HuH-7.5 (cell line): ENCODE measurements around the gene C1orf216.
"Not testable (repeated sequence)": the region's sequence is repeated elsewhere in the genome, so short reads cannot be mapped to it uniquely, and the experiment has no call there.

Experiments
- DNase-seq: peaks from one replicate; pipeline ENCODE4 v3.0.0; 2011; ENCODE audit warnings: low spot score

C1orf216 gene, protein sequence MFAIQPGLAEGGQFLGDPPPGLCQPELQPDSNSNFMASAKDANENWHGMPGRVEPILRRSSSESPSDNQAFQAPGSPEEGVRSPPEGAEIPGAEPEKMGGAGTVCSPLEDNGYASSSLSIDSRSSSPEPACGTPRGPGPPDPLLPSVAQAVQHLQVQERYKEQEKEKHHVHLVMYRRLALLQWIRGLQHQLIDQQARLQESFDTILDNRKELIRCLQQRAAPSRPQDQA

DNA sequence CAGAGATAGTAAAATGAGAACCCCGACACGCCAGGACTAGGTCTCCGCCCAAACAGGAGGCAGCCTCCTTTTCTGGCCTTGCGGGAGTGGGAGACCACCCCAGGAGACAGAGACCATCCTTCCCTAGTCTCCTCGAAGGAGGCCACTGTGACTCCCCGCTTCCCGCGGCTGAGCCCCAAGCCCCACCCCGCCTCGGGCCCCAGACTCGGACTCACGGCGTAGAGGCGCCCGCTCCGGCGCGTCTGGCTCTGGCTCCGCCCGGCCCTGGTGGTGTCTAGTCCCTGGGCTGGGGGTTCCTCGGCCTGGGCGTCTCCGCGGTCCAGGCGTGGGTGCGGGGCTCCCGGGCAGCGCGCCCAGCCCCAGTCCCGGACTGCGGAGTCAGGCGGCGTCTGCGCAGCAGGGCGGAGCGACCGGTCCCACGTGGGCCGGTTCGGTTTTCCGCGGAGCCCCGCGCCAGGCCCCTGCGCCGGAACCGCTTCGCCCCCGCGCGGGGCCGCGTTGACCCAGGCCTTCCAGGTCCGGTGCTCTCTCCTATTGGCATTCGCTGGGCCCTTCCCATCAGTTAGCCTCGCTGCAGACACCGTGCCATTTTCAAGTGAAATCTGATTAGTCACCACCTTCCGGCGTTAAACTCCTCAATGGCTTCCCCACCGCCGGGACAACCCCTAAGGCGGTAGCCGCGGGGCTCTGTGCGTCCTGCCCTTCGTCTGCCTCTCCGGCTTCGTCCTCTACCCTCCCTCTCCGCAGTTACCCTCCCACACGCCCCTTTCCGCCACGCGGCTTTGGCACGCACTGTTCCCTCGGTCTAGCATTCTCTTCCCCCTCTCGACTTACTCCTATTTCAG is at the start of gene C1orf216:
TSS of gene C1orf216 (minus strand) at position 393 of the 845 bp plus-strand sequence. CDS start 2,563 bp downstream, outside the sequence.
- peak; percentile 46 for DNase-seq

DNA sequence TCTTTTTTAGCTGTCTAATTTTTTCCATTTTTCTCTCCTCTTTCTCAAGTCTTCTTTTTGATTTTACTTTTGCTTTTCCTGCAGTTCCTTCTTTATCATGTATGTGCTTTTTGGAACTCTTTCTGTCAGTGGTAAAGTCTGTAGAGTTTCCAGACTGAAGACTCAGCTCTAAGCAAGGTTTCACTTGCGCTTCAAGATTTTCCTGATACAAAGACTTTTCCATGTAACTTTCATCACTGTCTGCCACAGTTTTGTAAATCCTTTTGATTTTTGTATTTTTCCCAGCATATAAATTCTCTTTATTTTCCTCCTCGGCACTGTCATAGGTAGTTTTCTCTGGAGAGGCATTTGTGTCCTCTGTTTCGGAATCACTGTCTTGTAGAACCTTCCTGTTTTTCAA is 45.6 kb upstream of the C1orf216 start:
- no peak for DNase-seq

DNA sequence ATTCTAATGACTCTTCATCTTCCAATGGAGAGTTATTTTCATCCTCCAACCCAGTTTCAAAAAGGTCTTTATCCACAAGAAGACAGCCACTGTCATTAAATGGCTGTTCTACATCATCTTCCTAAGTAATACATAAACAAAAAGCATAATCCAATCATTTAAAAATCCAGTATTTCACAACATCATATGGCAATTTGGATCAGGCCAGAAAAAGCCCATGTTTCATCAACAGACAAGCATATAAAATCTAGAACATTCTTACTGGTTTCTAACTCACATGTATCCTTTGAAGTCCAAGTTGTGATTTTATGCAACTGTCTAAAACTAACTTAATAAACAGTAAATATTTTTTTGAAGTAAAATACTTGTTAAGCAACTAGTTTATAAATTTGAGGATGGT is 44.5 kb upstream of the C1orf216 start:
- no peak for DNase-seq

DNA sequence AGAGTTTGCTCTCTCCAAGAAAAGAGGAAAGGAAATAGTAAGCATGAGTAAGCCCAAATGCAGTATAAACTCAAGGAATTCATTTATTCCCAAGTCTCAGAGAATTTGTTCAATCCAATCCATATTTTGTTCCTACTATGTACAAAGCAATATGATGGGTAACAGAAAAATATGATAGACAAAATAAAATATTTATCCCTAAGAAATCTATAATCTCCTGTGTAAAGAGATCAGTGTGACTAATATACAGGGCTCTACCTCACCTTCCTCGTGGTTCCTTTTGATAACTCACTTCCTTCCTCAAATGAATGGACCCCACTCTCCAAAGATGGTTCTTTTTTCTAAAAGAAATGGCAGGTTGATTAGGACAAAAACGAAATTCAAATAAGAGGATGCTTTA is 43.5 kb upstream of the C1orf216 start:
- no peak for DNase-seq

DNA sequence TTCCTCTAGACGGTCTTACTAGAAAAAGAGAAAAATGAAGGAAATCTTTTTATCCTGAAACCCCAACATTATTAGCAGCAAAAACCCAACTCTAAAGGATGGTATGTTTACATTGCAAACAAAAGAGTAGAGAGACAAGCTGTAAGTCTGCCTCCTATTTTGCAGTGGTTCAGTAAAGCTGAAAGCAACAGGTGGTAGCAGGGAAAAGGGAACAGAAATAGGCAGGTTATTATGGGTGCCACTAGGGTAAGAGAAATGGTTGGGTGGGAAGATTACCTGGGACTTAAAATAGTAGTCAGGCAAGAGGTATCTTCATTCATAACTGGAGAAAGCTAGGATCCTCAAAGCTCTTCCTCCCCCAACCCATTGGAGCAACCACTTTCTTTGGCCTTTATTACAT is 37.4 kb upstream of the C1orf216 start:
- no peak for DNase-seq

DNA sequence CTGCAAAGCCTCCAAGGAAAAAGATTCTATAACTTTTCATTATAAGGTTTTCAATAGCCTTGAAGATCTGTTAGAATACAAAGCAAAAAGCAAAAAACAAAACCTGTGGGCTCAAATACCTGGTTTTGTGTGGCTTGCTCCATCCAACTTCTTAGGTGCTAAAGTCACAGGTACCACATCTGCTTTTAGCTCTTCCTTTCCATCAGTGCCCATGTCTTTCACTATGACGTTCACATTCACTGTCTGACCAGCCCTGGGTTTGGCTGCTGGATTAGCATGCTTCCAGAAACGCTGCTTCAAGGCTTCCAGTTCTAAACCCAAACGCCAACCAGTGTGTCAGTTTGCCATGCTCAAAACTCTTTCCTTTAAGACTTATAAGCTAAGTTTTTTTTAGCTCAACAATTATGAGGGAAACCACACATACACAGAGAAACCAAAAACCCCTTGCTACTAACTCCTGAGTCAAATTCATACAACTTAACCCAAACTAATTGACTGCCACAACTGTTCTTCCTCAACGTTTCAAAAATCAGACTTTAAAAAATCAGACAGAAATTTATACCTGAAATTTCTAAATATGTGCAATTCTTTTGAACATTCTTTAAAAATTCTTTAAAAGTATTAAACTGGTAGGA is 35.1 kb upstream of the C1orf216 start:
- DNase-seq = no peak

DNA sequence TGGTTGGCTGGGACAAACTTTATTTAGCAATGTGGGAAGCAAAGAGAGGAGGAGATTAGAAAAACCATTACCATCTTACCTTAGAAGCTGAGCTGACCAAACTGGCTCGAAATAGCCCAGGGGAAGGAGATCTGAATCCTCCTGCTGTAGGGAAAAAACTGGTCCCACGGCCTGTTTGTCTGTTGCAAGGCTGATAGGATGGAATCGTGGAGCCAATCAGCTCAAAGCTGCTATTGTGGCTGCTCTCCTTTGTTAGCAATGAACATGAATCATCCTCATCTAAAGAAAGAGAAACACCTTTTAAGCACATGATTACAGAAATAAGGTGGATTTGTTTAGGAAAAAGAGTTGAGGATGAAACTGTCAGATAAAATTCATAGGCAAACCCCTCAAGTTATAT is 29.6 kb upstream of the C1orf216 start:
- no peak for DNase-seq

DNA sequence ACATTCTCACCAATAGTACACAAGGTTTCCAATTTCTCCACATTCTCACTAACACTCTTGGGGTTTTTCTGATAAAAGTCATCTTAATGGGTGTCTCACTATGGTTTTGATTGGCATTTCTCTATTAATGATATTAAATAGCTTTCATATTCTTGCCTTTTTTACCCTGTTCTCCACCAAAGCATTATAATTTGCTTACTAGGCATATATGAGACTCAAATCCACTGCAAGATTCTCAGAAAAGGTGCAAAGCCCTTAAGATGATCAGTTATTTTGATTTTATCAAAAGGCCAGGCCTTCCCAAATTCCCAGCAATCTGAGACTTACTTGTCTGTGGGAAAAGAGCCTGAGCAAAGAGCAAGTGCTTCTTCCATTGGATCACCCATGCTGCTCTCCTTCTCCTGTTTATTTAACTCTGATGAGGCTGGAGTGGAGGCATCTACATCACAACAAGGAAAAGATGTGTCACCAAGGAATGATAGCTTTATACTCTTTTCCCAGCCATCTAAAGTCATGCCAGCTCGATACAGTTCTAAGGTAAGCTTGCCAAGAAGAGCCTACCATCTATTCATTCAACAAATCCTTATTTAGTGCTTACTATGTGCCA is 26.5 kb upstream of the C1orf216 start:
- no peak for DNase-seq

DNA sequence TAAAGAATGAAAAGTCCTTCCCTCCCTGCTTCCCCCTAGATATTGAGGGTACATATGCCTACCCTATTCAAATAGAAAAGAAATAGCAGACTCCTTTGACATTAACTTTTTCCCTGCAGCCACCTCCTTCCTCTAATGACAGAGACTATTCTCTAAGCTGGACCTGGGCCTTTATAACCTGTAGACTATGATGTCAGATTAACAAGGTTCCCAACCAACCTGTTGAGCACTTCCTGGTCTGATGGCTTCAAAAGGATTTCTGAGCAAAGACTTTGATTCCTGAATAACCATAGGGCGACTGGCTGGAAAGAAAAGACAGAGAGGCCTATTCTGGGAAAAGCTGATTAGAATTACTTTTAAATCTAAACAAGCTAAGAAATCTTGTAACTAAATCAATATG is 18.4 kb upstream of the C1orf216 start:
- no peak for DNase-seq

DNA sequence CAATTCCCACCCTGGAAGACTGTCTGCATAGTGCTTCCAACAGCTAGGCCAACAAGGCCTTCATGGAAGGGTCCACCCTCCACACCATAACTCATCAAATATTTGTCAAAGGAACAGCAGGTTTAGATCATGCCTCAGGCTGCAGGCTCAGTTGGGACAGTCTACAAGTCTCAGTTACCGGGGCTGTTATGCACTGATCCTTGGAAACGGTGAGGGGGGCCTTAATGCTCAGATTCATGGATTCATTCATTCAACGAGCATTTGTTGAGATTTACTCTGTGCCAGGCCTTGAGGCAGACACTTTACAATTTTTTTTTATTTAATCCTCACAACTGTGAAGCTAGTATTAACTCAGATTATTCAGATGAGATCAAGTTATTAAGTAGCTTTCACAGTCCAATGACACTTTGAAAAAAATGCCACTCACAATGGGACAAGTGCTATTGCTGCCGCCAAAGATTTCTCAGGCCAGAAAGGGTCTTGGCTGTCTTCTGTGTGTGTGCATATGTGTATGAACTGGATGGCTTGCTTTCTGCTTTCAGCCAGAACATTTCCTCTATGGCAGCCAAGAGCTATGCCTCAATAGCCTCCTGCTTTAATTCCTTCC is 8.9 kb upstream of the C1orf216 start:
- DNase-seq = no peak

DNA sequence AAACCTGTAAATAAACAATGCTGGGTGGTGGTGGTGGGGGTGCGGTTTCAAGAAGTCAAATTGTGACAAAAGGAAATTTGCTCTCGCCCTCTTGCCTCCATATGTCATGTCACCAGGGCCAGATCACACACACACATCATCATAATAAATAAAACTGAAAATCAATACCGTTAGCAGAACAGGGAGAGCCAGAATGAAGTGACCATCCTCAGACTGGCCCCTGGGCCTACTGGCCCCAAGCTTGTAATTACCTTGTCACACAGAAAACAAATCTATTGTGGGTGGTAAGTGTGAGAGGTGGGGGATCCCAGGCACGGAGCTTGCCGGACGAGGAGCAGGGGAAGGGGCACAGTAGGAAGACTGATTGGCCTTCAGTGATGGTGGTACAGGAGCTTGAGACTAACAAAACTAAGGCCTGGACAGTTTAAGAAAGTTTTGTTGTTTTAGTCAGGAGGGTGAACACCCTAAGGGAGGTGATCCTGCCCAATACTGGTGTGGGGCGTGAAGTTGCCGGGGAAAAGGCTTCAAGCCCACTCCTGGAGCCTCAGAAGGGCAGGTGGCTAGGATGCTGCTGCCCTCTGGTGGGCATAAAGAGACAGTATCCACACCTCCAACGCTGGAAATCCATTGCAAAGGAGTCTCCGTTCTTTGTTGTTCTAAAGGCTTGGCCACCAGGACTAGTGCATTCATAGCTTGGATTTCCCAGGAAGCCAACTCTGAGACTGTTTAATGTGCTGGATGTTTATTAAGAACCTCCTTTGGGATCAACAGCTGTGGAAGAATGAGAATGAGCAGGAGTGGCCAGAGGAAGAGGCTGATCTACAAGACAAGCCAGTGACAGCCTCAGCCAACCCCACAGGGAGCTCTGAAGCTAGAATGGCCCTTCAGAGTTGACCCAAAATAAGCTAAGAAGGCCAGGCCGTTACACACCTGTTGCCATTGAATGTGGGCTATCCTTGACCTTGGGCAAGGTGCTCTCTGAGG is 8.1 kb upstream of the C1orf216 start:
- DNase-seq = peak; percentile 44

DNA sequence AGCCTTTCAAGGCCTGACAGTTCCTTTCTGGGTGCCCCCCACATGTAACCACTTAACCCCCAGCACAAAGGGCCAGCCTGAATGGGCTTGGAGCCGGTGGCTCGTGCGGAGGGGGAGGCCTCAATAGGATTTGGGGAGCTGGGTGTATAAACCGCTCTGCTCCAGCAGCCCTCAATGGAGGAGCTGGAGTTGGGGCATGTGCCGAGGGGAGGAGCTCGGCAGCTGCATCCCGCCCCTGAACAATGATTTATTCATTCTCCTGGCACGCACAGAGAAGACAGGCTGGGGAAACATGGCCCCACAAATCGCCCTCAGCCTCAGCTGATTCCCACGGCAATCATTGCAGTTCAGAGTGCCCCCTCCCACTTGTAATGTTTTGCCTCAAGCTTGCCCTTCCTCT is 6.9 kb upstream of the C1orf216 start:
- no peak for DNase-seq

DNA sequence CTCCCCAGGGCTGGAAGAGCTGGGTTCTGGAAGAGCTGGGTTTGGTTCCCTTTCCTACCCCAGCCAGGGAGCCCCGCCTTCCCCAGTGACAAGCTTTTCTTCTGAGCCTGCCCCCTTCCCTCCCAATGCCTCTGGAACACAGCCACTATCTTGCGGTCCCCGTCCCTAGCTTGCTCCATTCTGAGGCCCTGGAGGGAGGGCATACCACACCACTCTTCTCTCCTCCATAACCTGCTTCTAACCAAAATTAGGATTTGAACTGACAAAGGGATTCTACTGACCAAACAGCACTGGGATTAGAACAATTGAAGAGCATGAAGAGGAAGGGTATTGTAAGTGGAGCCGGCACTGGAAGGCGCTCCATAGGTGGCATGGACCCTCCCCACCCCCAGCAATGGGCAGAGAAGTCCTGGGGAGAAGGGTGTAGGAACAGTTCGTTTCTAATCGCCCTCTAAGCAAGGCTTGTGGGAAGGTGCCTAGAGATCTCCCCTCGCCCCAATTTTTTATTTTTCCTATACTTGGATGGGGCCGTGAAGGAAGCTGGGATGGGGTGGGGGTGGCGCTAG is 690 bp downstream of the C1orf216 start:
- DNase-seq = no peak

DNA sequence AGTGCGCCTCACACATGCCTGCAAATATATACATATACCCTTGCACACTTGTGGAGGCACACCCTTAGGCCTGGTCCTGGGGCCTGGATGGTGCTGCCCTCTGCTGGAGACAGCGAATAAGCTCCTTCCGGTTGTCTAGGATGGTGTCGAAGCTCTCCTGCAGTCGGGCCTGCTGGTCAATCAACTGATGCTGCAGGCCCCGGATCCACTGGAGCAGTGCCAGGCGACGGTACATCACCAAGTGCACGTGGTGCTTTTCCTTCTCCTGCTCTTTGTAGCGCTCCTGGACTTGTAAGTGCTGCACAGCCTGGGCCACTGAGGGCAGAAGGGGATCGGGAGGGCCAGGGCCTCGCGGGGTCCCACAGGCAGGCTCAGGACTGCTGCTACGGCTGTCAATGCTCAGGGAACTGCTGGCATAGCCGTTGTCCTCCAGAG is 3.1 kb downstream of the C1orf216 start:
- peak; percentile 85 for DNase-seq

DNA sequence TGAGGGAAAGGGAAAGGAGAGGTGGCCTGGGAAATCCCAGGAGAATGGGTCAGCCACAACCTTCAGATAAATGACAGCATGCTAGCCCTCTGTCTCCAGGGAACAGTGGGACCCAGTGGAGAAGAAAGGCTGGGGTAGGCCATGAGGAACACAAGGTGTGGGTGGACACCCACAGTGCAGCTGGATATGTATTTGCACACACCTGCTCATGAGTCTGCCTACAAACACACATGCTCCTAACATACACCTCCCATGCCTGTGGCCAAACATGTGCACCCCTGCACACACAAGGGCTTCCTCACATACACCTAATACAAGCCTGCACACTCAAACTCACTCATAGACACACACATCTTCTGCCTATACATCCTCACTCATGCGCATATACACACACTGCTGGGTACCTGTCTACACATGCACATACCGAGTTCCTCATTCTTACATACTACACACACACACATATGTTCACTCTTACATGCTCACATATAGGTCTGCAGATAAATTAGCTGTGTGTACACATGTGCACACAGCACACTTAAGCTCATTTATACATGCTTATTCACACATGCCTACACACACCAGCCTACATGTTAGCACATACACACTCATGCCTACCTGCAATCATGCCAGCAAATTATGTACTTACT is 3.6 kb downstream of the C1orf216 start:
- DNase-seq = no peak

DNA sequence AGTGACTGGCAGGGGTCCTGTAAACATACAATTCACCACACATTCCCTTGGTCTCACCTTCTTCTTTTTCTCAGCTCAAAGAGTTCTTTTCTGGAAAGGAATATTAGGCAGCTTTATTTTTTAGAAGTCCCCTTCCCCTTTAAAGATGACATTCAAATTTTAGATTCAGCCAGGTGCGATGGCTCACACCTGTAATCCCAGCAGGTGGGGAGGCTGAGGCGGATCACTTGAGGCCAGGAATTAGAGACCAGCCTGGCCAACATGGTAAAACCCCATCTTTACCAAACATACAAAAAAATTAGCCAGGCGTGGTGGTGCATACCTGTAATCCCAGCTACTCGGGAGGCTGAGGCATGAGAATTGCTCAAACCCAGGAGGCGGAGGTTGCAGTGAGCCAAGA is 7.6 kb downstream of the C1orf216 start:
- DNase-seq = not testable (repeated sequence)

DNA sequence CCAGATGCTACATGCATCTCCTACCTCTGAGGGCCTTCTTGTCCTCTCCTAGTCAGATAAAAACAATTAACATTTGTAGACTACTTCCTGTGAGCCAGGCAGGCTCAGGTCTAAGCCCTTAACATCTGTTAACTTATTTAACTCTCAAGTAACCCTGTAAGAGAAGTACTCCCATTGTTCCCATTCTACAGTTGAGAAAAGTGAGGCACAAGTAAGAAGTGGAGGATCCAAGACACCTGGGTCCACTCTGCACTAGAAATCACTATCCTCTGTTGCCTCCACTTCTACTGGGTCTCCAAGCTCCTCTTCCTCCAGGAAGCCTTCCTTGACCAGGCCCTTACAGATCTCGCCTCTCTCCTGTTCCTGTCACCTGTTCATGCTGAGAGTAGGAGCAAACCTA is 9.7 kb downstream of the C1orf216 start:
- no peak for DNase-seq

DNA sequence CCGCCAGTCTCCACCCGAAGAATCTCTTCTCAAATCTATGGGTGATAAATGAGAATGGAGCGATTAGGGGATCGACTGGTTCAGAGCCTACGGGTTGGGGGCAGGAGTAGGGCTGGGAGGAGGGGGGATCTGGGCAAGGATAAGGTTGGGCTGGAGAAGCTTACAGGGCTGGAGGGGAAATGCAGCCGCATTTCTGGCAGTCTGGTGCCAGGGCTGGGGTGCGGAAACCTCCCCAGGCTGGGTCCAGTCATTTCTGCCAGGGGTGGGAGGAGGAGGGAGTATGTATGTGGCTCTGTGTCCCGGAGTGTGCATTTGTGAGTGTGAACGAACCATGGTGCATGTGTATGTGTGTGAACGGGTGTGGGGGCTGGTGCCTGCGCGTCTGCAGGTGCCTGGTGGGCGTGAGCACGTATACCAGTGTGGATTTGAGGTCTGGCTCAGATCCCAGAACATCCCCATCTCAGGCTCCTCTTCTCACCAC is 10.2 kb downstream of the C1orf216 start:
- peak; percentile 32 for DNase-seq

DNA sequence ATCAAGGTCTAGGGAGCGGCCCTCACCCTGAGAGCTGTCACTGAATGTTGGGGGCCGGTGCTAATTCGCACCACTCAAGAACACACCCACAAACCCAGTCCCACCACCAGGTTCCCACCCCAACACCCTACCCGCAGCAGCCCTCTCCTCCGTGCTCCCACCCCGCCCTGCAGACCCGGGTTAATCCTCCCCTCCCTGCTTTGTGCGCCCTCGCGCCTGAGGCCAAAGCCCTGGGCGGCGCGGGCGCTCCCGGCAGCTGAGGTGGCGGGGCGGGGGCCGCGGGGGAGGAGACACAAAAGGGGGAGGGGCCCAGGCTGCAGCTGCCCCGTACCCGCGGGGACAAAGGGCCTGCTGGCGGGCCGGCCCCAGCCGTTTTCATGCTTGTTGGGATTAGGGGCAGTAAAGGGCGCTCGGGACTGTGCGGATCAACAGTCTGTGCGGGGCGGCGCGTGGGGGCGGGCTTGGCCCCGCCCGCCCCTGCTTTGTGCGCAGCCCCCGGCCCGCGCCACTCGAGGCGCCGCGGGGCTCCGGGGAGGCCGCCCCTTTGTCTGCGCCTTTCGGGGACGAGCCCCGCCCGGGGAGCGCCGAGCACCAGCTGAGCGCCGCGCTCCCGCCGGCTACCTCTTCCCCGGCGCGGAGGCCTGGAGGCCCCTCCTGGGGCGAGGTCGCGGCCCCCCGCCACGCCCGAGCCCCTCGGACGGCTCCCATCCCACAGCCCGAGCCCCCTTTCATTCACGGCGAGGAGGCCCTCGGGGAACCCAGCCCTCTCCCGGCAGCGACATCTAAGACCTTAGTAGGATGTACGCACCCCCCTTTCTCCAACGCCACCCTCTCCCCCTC is 10.9 kb downstream of the C1orf216 start:
- DNase-seq = peak; percentile 64
